HCT116 (cell line): ENCODE data around the gene TEAD1. TPM values are rescaled to one million over a fixed set of nuclear protein-coding genes. Genes with fewer than 3 reads are reported as not detected.

Experiments used
- ATAC-seq: fragments of 200-7000 bp; cut with Tn5 transposase; 2 replicates; pipeline ENCODE4 v1.9.1; 2020; ENCODE audit warnings: mild to moderate bottlenecking, moderate library complexity
- BruUV-seq: library from RNA; stranded (reverse); fragments of 400-500 nt; replicated peaks from 2 replicates; lab custom pipeline; 2021; lab: Mats Ljungman, UMichigan
- CTCF ChIA-PET: fragments of 300-600 bp; sonication (Branson Sonifier 250); formaldehyde crosslinking; loops from one replicate; lab custom pipeline; 2021; ENCODE audit warnings: antibody characterized with exemption; lab: Charles Lee
- POLR2A ChIA-PET: fragments of 300-600, 350-600 bp; sonication (Branson Sonifier 250); formaldehyde crosslinking; loops from one replicate; lab custom pipeline; 2021; ENCODE audit warnings: antibody characterized with exemption; lab: Charles Lee
- RAD21 ChIA-PET, 2 experiments: fragments of 300-600 bp; sonication (Branson Sonifier 250); formaldehyde crosslinking; loops; one replicate each; lab custom pipeline; 2023; ENCODE audit warnings: low total read pairs in 2 of 2; ENCODE audit not compliant: uncharacterized antibody in 2 of 2, unreplicated experiment in 2 of 2, low non-redundant PET in 1 of 2; lab: Charles Lee
- DNase-seq: peaks from one replicate; pipeline ENCODE4 v3.0.0-alpha.2; 2010; ENCODE audit warnings: low read depth, low spot score
- H2AFZ ChIP-seq: fragments of 200-600 bp; shearing (Covaris generic), sonication (generic); 2 replicates; pipeline ENCODE4 v1.6.1; 2017; ENCODE audit warnings: low read depth, mixed run types, mixed read lengths, antibody characterized with exemption, low read length; ENCODE audit not compliant: poor library complexity, severe bottlenecking
- H3K27ac ChIP-seq: 2 replicates; pipeline ENCODE4 v1.5.1; 2012; ENCODE audit warnings: low read depth, low read length
- H3K27me3 ChIP-seq: fragments of 200-600 bp; sonication (generic); 2 replicates; pipeline ENCODE4 v1.6.1; 2016; ENCODE audit warnings: mixed run types, low read length, mixed read lengths; ENCODE audit not compliant: insufficient read depth
- H3K36me3 ChIP-seq, 2 experiments: fragments of 200-500 bp in 1 of 2; fragments of 200-600 bp in 1 of 2; sonication (Bioruptor generic) in 1 of 2; sonication (generic) in 1 of 2; 2 replicates each; pipeline versions ENCODE4 v1.5.1 to v1.6.1; 2014 to 2016; ENCODE audit warnings: low read length in 2 of 2, inconsistent platforms in 1 of 2, mixed read lengths in 1 of 2, mixed run types in 1 of 2; ENCODE audit not compliant: insufficient read depth in 2 of 2, control insufficient read depth in 1 of 2
- H3K4me1 ChIP-seq, 2 experiments: fragments of 200-600 bp in 1 of 2; sonication (generic) in 1 of 2; 2 replicates each; pipeline versions ENCODE4 v1.5.1 to v1.6.1; 2012 to 2017; ENCODE audit warnings: low read length in 2 of 2, inconsistent platforms in 1 of 2, mild to moderate bottlenecking in 1 of 2, mixed read lengths in 1 of 2, mixed run types in 1 of 2, moderate library complexity in 1 of 2; ENCODE audit not compliant: insufficient read depth in 2 of 2, control insufficient read depth in 1 of 2
- H3K4me2 ChIP-seq: fragments of 200-600 bp; sonication (generic); 2 replicates; pipeline ENCODE4 v1.6.1; 2017; ENCODE audit warnings: mixed run types, low read length, mixed read lengths
- H3K4me3 ChIP-seq, 2 experiments: fragments of 200-600 bp in 1 of 2; sonication (generic) in 1 of 2; replicated peaks in 1 of 2; 2 replicates each; pipeline ENCODE4 v1.5.1; 2011 to 2016; ENCODE audit warnings: low read length in 2 of 2, control low read depth in 1 of 2, low read depth in 1 of 2, mild to moderate bottlenecking in 1 of 2, mixed read lengths in 1 of 2, mixed run types in 1 of 2
- H3K79me2 ChIP-seq: fragments of 200-600 bp; sonication (generic); 2 replicates; pipeline ENCODE4 v1.6.1; 2017; ENCODE audit warnings: mild to moderate bottlenecking, mixed run types, low read length, moderate library complexity, mixed read lengths; ENCODE audit not compliant: insufficient read depth
- H3K9ac ChIP-seq: fragments of 200-600 bp; sonication (generic); 2 replicates; pipeline ENCODE4 v1.6.1; 2016; ENCODE audit warnings: low read length, mixed read lengths
- H3K9me2 ChIP-seq: fragments of 200-600 bp; sonication (generic), shearing (Covaris generic); 2 replicates; pipeline ENCODE4 v1.6.1; 2017; ENCODE audit warnings: mixed run types, mild to moderate bottlenecking, moderate library complexity; ENCODE audit not compliant: insufficient read depth
- H3K9me3 ChIP-seq, 2 experiments: fragments of 200-500 bp in 1 of 2; fragments of 200-600 bp in 1 of 2; sonication (Bioruptor generic) in 1 of 2; sonication (generic) in 1 of 2; 2 replicates each; pipeline ENCODE4 v1.6.1; 2014 to 2017; ENCODE audit warnings: low read length in 2 of 2, mixed read lengths in 2 of 2, inconsistent platforms in 1 of 2, low read depth in 1 of 2, mild to moderate bottlenecking in 1 of 2, mixed run types in 1 of 2, moderate library complexity in 1 of 2; ENCODE audit not compliant: control insufficient read depth in 1 of 2, insufficient read depth in 1 of 2
- H4K20me1 ChIP-seq: fragments of 200-600 bp; sonication (generic), shearing (Covaris generic); 2 replicates; pipeline ENCODE4 v1.6.1; 2017; ENCODE audit warnings: mixed run types, mild to moderate bottlenecking, moderate library complexity; ENCODE audit not compliant: insufficient read depth
- CBX3 ChIP-seq: IDR thresholded peaks from 2 replicates; pipeline ENCODE4 v1.6.1; 2012; ENCODE audit warnings: low read depth
- CEBPB ChIP-seq: IDR thresholded peaks from 2 replicates; pipeline ENCODE4 v1.6.1; 2012; ENCODE audit warnings: low read depth
- CTCF ChIP-seq, 3 experiments: fragments of 200-600 bp in 1 of 3; sonication (generic) in 1 of 3; IDR thresholded peaks in 2 of 3; conservative IDR thresholded peaks in 1 of 3; 2 replicates each; pipeline ENCODE4 v1.5.1; 2012 to 2017; ENCODE audit warnings: low read depth in 2 of 3, low read length in 2 of 3, antibody characterized with exemption in 1 of 3, borderline replicate concordance in 1 of 3, control low read depth in 1 of 3, mild to moderate bottlenecking in 1 of 3, mixed read lengths in 1 of 3, mixed run types in 1 of 3, moderate library complexity in 1 of 3; ENCODE audit not compliant: insufficient read depth in 1 of 3
- EGR1 ChIP-seq: IDR thresholded peaks from 2 replicates; pipeline ENCODE4 v1.6.1; 2012; ENCODE audit warnings: low read depth
- ELF1 ChIP-seq: IDR thresholded peaks from 2 replicates; pipeline ENCODE4 v1.6.1; 2012; ENCODE audit warnings: low read depth, borderline replicate concordance
- EZH2phosphoT487 ChIP-seq: fragments of 200-600 bp; IDR thresholded peaks from 2 replicates; pipeline ENCODE4 v1.6.1; 2018; ENCODE audit warnings: antibody characterized with exemption, borderline replicate concordance
- JUND ChIP-seq: IDR thresholded peaks from 2 replicates; pipeline ENCODE4 v1.6.1; 2012
- POLR2A ChIP-seq: IDR thresholded peaks from 2 replicates; pipeline ENCODE4 v1.7.0; 2011; ENCODE audit warnings: borderline replicate concordance; ENCODE audit not compliant: insufficient read depth, insufficient read length; ENCODE audit errors: extremely low read depth
- POLR2AphosphoS5 ChIP-seq: IDR thresholded peaks from 2 replicates; pipeline ENCODE4 v1.6.1; 2011; ENCODE audit warnings: mild to moderate bottlenecking, low read depth, low read length, moderate library complexity
- RAD21 ChIP-seq: IDR thresholded peaks from 2 replicates; pipeline ENCODE4 v1.6.1; 2012; ENCODE audit warnings: low read depth, mild to moderate bottlenecking
- SIN3A ChIP-seq: IDR thresholded peaks from 2 replicates; pipeline ENCODE4 v1.6.1; 2012; ENCODE audit warnings: low read depth
- SRF ChIP-seq: IDR thresholded peaks from 2 replicates; pipeline ENCODE4 v1.6.1; 2012; ENCODE audit warnings: low read depth
- ZBTB33 ChIP-seq: IDR thresholded peaks from 2 replicates; pipeline ENCODE4 v1.6.1; 2011; ENCODE audit warnings: mild to moderate bottlenecking, low read length, moderate library complexity; ENCODE audit not compliant: insufficient replicate concordance; ENCODE audit errors: extremely low read depth
- ZFX ChIP-seq: fragments of 450-650 bp; IDR thresholded peaks from 2 replicates; pipeline ENCODE4 v1.6.1; 2017
- ZNF274 ChIP-seq: fragments of 200-500 bp; sonication (Bioruptor generic); IDR thresholded peaks from 2 replicates; pipeline ENCODE4 v1.6.1; 2014; ENCODE audit warnings: mild to moderate bottlenecking, low read depth, low read length, inconsistent platforms
- intact Hi-C: fragments of 100-400 bp; cut with micrococcal nuclease; formaldehyde crosslinking; loops from 2 replicates; pipeline ENCODE4 v1.10.0; 2022
- total RNA-seq: library from RNA; stranded (reverse); gene quantifications from one replicate; pipeline ENCODE4 v1.2.1, GENCODE V29; 2021; ENCODE audit not compliant: unreplicated experiment
- TF ChIP-seq, protein P1 (sequence below): IDR thresholded peaks from 2 replicates; pipeline ENCODE4 v1.6.1; 2012
- TF ChIP-seq, protein P2 (sequence below): IDR thresholded peaks from 2 replicates; pipeline ENCODE4 v1.6.1; 2012; ENCODE audit warnings: low read depth
- TF ChIP-seq, protein P3 (sequence below): IDR thresholded peaks from 2 replicates; pipeline ENCODE4 v1.6.1; 2012

The TEAD1 gene
- total RNA-seq, 1 experiment from 2014 or later: 103 TPM

DNA sequence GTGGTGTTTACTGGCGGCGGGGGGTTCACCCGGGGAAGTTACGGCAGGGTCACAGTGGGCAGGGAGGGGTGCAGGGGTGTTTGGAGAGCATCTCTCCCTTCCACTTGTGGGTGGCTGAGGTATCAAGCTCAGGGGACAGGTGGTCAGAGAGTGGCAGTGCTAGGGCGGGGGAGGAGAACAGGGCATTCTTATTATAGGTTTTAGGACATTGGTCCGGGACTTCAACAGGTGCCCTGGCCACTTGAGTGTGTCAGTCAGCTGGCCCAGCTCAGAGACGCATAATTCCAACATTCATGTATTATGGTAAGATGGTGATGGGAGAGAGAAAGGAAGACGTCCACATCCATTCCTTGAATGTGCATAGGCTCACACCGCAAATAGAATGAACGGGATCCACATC lies 101.7 kb downstream of the TEAD1 start:
- no TSS peak for BruUV-seq
- POLR2A ChIA-PET: no interaction called here
- peaks cover 85% of the 10 kb centered on the region for H3K79me2 ChIP-seq

More for the DNA sequence above, 101.7 kb downstream of the TEAD1 start:
- Histone ChIP-seq H3K9me3 (no peaks in the 10 kb centered on the region), H2AFZ (no peak overlapping the region), H3K36me3 (no peaks in the 10 kb centered on the region), H3K27ac (no peak overlapping the region), H4K20me1 (no peaks in the 10 kb centered on the region), H3K9me2 (no peaks in the 10 kb centered on the region), H3K4me2 (no peak overlapping the region), H3K4me3 (no peak overlapping the region), H3K9ac (no peak overlapping the region), H3K27me3 (no peaks in the 10 kb centered on the region), H3K4me1 (peaks cover 18 to 24% of the 10 kb centered on the region in 2 experiments; a peak in 3 of 4 replicates)
- ChIA-PET RAD21 (no interaction called here), CTCF (no interaction called here)
- ATAC-seq (no peak), DNase-seq (no peak)
- intact Hi-C loops: no loop called here
- TF ChIP-seq POLR2A (no peak), ZBTB33 (no peak), RAD21 (no peak), CEBPB (no peak), ZNF274 (no peak), CTCF (IDR thresholded peaks at IDR 0.05 in 2 of 3, conservative IDR thresholded peaks at IDR 0.05 in 1 of 3; ENCODE audit: borderline replicate concordance in 1 of 3, insufficient read depth in 1 of 3, low read depth in 2 of 3, low read length in 2 of 3) (no peak), ZFX (no peak), JUND (no peak), SIN3A (no peak), CBX3 (no peak), EGR1 (no peak), ELF1 (no peak), EZH2phosphoT487 (no peak), POLR2AphosphoS5 (no peak), SRF (no peak)
- TF ChIP-seq, protein P1, sequence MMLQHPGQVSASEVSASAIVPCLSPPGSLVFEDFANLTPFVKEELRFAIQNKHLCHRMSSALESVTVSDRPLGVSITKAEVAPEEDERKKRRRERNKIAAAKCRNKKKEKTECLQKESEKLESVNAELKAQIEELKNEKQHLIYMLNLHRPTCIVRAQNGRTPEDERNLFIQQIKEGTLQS: no peak
- TF ChIP-seq, protein P2, sequence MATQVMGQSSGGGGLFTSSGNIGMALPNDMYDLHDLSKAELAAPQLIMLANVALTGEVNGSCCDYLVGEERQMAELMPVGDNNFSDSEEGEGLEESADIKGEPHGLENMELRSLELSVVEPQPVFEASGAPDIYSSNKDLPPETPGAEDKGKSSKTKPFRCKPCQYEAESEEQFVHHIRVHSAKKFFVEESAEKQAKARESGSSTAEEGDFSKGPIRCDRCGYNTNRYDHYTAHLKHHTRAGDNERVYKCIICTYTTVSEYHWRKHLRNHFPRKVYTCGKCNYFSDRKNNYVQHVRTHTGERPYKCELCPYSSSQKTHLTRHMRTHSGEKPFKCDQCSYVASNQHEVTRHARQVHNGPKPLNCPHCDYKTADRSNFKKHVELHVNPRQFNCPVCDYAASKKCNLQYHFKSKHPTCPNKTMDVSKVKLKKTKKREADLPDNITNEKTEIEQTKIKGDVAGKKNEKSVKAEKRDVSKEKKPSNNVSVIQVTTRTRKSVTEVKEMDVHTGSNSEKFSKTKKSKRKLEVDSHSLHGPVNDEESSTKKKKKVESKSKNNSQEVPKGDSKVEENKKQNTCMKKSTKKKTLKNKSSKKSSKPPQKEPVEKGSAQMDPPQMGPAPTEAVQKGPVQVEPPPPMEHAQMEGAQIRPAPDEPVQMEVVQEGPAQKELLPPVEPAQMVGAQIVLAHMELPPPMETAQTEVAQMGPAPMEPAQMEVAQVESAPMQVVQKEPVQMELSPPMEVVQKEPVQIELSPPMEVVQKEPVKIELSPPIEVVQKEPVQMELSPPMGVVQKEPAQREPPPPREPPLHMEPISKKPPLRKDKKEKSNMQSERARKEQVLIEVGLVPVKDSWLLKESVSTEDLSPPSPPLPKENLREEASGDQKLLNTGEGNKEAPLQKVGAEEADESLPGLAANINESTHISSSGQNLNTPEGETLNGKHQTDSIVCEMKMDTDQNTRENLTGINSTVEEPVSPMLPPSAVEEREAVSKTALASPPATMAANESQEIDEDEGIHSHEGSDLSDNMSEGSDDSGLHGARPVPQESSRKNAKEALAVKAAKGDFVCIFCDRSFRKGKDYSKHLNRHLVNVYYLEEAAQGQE: no peak
- TF ChIP-seq, protein P3, sequence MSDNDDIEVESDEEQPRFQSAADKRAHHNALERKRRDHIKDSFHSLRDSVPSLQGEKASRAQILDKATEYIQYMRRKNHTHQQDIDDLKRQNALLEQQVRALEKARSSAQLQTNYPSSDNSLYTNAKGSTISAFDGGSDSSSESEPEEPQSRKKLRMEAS: no peak
